Measurements from ENCODE around the gene PTPN9.
A peak's percentile ranks its signal among the peaks of the same experiment; 100 is the strongest.
"Not testable (repeated sequence)": the region's sequence is repeated elsewhere in the genome, so short reads cannot be mapped to it uniquely, and the experiment has no call there.

The PTPN9 gene

DNA sequence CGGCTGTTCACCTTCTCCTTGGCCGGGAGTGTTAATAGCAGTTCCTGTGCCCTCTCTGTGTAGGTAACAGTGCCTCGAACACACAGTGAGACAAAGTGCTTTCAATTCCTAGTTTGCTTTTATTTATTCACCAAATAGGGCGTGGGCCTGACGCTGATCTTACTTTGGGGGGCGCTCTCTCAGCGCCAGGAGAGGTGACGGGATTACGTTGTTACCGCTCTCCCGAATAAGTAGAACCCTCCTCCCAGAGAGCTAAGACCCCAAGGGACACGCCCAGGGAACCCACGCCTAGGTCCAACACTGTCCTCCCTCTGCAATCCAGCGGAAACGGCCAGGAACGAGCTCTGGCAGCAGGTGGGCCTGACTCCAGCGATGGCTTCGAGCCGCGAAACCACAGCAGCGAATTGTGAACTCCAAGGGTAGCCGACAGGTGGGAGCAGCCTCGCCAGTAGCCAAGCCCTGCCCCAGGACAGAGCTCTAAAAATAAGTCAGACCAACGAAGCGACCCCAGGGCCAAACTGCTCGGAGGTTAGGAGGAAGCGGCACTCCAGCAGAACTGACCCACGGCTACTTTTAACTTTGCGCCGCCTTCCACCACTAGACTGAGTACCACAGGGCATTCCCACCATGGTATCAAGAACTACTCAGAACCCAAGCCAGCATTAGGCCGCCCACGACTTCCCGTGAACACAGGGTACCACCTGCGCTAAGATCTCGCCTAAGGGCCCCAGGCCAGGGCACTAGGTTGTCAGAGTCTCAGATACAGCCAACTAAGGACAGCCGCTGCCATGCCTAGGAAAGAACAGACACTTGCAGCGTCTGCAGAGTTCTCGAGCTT lies 126.0 kb downstream of the PTPN9 start:
- peak in 4 of 6 experiments; percentile 28 to 70 (median 52) for DNase-seq

DNA sequence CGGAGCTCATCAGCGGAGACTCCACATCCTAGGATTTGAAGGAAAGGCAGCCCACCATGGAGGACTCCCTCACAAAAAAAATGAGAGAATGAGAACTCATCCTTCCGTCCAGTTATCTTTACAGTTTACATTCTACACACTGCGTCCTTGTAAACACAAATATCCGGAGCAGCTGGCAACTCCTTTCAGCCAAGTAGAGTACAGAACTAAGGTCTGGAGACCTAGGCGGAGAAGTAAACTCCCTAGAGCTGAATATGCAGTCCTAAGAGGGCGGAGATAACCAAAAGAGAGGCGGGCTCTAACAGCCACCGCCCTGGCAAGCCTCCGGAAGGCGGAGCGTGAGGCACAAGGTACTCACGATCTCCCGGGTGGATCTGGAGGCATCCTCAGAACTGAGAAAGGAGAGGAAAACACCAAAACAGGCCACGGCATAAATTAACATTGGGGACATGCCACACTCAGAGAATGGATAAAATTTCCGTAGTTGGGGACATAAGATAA lies 126.7 kb downstream of the PTPN9 start:
- DNase-seq = peak; percentile 65 to 82 (median 71)

DNA sequence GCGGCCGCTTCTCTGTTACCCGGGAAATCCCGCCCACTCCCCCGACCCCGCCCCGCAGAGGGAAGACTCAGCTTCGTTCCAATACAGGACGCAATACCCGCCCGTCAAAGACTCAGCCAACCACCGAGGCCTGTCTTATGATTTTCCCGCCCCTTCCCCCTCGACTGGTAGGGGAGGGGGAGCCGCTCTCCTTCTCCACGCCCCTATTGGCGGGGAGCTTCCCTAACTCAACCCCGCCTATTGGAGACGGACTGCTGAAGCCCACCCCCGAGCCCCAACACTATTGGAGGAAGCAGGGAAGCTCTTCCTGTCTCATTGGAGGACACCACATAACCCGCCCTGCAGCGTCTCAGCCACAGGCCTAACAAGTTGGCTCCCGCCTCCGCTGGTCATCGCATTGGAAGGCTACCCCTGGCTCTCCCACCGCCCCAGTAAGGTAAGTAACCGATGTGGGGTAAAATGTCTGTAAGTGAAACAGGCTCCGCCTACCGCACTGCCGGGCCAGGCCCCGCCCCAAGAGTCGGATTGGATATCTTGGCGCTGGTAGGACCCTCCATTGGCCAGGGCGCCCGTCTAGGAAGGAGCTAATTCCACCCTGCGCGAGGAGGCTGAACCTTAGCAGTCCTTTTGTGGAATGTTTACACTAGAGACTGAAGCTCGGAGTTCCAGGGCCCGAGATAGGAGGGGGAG lies 127.3 kb downstream of the PTPN9 start, which contains the start of gene SIN3A:
SIN3A (minus strand) TSS at position 17 of the 690 bp plus-strand sequence. CDS start 21,315 bp downstream, outside the sequence.
- peak; percentile 99 to 100 (median 99) for DNase-seq

DNA sequence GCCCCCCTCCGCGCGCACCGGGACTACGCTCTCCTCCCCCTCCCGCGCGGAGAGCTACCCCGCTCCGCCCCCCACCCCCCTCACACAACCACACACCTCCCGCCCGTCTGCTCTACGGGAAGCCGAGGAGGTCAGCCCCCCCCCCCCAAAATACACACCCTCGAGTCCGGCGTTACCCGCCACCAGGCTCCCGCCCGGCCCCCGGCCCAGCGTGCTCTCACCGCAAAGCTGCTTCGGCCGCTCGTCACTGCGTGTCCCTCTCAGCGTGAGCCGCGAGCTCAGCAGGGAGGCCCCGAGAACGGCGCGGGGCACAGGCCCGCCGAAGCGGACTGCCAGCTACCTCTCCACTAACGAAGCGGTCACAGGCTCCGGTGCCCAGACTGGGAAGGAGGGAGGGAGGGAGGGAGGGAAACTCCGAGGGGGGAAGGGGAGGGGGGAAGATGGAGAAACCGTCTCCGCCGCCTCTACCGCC lies 127.9 kb downstream of the PTPN9 start:
- DNase-seq = no peak

DNA sequence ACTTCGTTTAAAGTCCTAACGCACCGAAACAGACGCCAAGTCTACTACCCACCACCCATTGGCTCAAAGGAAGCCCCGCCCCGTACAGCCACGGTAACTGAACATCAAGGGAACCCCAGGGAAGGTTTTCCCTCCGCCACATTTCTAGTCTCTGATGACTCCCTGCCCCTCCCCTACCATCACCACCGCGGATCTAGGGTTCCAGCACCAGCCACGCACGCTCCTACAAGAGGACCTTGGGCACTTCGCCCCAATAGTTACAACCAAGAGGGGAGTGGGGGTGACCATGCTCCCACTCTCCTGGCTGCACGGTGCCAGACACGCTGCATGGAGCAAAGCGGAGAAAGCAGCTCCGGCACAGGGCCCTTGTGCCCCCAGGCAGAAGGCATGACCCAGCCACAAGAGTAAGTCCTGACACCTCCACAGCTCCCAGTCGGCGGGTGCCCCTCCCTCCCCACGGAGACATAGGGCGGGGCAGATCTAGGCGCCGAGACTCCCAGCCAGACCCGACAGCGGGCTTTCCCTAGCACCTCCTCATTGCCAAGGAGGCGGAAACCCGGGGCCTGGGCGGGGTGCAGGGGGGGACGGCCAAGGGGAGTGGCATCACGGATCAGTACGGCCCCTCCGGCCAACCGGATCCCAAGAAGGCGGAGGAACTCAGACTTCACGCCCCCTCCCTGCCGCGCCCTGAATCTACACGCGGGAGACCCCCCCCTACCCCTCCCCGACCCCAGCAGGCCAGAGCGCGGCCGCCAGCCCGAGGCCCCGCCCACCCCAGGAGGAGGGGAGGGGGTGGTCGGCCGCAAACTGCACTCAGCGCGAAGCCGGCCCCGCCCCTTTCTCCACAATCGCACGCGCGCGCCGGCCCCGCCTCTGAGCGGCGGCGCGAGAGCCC lies 128.6 kb downstream of the PTPN9 start:
- peak; percentile 95 to 98 (median 96) for DNase-seq

DNA sequence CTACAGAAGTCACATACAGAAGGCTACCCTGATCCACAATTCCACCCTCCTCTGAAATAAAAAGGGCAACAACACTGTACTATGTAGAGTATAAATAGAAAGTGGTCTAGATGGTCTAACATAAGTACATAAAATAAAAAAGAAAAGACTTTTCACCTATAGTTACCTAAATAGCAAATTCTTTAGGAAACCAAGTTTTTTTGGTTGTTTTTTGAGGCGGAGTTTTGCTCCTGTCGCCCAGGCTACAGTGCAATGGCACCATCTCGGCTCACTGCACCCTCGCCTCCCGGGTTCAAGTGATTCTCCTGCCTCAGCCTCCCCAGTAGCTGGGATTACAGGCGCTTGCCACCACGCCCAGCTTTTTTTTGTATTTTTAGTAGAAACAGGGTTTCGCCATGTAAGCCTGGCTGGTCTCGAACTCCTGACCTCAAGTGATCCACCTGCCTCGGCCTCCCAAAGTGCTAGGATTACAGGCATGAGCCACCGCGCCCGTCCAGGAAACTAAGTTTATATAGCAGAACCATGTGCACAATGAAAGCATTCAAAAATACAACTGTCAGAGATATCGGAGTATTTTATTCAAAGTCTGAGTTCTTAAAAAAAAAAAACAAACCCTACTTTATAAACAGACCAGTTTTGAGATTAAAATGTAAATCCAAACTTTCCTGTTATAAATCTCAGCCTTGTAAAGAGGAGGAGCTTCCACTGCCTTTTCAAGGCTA lies 129.4 kb downstream of the PTPN9 start:
- DNase-seq = peak in 2 of 6 experiments; percentile 7 to 35

DNA sequence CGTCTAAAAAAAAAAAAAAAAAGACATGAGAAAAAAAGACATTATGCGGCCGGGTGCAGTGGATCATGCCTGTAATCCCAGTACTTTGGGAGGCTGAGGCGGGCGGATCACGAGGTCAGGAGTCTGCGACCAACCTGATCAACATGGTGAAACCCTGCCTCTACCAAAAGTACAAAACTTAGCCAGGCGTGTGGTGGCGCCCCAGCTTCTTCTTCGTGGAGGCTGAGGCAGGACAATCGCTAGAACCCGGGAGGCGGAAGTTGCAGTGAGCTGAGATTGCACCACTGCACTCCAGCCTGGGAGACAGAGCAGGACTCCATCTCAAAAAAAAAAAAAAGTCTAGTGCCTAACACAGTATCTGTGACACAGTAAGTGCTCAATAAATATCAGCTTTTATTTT lies 130.9 kb downstream of the PTPN9 start:
- not testable (repeated sequence) for DNase-seq

DNA sequence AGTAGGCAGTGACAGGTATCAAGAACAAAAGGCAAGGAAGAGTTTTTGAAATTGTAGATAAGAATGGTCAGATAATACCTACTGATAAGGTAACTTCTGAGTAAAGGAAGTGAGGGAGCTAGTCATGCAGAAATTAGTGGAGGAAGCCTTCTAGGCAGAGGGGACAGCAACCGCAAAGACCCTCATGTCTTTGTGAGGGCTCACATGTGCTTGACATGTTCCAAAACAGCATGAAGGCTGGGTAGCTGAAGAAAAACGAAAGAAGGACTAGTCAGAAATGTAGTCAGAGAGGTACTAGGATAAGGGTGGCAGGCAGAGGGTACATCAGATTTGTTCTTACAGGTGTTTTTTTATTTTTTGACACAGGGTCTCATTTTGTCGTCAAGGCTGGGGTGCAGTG lies 133.0 kb downstream of the PTPN9 start:
- peak in 1 of 6 experiments; percentile 26 for DNase-seq

DNA sequence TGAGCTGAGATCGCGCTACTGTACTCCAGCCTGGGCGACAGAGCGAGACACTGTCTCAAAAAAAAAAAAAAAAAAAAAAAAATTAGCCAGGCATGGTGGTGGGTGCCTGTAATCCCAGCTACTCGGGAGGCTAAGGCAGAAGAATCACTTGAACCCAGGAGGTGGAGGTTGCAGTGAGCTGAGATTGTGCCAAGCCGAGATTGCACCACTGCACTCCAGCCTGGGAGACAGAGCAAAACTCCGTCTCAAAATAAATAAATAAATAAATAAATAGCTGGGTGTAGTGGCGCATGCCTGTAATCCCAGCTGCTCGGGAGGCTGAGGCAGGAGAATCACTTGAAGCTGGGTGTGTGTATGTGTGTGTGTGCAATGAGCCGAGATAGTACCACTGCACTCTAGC lies 133.8 kb downstream of the PTPN9 start:
- not testable (repeated sequence) for DNase-seq

DNA sequence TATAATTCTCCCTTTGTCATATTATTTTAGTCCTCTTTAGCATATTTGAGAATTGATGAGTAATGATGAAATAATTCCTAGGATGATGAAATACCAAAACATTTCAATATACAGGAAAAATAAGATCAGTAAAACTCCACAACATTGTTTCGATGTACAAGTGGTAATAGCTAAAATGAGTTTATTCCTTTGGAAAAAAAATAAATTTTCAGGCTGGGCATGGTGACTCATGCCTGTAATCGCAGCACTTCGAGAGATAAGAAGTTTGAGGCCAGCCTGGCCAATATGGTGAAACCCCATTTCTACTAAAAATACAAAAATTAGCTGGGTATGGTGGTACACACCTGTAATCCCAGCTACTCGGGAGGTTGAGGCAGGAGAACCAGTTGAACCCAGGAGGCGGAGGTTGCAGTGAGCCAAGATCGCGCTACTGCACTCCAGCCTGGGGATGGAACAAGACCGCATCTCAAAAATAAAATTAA lies 135.1 kb downstream of the PTPN9 start:
- not testable (repeated sequence) for DNase-seq

DNA sequence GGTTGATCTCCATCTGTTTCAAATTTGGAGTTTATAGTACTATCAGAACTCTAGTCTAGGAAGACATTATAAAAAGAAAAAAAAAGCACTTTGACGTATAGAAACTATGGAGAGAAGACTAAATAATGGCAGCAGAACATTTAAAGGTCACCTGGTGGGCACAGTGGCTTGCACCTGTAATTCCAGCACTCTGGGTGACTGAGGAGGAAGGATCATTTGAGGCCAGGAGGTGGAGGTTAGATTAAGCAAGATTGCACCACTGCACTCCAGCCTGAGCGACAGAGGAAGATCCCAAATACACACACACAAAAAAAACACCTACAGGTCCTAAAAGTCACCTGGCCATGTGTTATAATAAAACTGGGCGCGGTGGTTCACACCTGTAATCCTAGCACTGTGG lies 141.4 kb downstream of the PTPN9 start:
- DNase-seq = no peak

DNA sequence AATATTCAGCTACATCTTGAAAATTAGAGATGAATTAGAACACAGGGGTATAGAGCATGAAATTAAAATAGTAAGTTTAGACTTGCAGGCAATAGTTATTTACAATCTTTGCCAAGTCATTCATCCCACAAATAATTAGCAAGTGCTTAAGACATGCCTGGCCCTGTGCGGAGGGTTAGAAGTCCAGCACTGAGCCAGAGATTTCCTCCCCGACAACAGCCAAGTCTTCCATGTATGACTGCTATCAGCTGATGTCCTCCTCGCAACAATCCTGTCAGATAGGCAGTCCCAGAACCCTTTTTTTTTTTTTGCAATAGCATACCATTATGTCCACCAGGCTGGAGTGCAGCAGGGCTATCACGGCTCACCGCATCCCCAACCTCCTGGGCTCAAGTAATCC lies 142.2 kb downstream of the PTPN9 start:
- no peak for DNase-seq

DNA sequence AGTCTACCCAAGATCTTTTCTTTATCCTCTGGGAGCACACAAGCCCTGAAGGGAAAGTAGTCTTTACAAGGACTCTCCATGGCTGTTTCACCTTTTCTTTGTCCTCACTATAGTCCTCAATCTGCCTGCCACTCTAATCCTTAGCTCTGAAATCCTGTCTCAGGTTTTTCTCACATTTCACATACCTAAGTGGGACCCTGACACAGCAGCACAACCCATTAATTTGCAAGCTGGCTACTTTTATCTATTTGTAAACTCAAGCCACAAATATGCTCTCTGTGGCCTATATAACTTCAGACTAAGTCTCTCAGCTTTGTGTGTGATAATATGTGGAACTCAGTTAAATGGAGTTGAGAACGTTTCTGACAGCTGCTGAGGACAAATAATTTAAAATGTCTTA lies 147.4 kb downstream of the PTPN9 start:
- DNase-seq = no peak

DNA sequence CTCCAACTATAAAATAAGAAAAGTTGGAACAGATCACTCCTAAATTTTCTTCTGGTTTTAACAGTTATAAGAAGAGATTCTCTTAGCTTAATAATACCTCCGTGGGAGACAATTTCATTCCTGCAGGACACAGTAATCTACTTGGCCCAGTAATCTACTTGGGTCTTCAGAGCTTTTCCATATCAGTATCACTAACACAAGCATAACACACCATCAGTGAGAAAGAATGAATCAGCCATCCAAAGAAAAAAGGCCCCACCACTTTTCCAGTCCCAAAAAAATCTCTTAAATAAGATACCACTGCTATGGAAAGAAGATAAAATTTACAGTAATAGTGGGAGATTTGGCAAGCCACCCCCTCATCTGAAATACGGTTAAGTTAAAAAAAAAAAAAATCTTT lies 147.8 kb downstream of the PTPN9 start:
- no peak for DNase-seq

DNA sequence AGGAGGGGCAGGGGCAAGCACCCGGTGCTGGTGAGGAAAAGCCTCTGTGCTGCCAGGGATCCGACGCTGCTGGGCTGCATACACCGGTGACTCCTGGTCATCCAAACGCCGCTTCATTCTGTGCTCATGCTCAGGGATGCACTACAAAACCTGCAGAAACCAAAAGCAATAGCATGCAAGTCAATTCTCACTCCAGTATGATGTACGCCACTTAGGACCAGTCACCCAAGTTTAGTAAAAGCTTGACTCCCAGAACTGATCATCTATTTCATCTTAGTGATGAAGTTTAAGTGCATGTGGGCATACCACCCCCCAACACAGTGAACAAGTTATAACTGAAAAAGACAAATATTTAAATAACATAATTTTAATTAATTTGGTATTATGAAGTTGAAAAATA lies 148.9 kb downstream of the PTPN9 start:
- no peak for DNase-seq

DNA sequence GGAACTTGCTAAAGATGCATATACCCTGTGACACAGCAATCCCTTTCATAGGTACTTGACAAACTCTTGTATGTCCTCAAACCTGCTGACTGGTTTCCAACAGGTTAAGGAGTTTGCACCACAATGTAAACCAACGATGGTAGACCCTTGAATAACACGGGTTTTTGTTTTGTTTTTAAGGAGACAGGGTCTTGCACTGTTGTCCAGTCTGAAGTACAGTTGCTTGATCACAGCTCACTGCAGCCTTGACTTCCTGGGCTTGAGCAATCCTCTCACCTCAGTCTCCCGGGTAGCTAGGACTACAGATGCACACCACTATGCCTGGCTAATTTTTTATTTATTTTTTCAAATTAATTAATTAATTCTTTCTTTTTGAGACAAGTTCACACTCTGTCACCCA lies 151.0 kb downstream of the PTPN9 start:
- no peak for DNase-seq

DNA sequence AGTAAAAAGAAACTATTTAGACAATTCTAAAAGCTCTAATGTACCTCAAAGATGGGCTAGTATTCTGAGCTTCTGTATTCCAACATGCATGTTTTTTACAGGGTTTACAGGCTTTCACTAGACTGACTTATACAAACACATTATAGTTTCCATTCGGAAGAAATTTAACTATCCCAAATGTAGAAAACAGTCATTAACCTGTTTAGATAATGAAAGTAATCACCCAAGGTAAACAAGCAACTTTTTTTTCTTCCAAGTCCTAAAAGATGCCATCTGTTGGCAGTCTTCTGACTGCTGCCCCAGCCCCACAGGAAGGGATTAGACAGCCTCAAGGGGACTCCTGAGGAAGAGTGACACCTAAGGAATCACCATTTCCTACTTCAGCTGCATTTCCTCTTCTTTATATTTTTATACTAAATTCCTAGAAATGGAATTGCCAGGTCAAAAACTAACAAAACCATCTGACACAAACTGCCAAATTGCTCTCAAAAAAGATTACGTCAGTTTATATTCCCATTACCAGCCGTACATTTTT lies 153.1 kb downstream of the PTPN9 start:
- DNase-seq = no peak

DNA sequence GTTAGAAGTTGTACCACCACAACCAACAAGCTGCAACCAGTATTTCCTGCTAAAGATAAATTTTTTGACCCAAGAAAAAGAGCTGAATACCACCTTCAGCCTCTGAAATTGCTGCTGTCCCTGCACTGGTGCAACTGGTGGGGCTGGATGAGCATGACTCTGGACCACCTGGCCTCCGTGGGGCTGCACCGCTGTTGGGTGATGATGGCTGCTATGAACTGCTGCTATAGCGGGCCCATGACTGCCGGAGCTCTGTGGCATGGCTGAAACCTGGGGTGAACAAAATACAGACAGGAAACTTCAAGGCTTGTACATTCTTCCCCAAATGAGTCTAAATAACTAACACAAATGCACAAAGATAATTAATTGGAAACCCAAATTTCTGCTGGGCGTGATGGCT lies 156.6 kb downstream of the PTPN9 start:
- no peak for DNase-seq

DNA sequence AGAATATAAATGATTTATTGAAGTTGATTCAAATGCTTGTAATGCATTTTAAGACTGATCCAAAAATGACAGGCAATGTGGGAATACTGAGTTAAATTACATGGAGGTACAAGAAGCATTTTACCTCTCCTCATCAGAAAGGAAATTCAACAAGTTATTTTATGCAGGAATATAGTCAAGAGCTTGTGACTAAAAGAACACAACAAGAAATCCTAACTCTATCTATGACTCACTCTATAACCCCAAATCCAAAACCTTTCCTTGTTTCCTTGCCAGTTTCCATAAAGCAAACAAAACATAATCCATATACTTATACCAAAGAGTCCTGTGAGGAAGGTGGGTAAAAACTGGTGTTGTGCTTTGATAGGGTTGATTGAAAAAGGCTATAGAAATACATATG lies 158.4 kb downstream of the PTPN9 start:
- DNase-seq = no peak

DNA sequence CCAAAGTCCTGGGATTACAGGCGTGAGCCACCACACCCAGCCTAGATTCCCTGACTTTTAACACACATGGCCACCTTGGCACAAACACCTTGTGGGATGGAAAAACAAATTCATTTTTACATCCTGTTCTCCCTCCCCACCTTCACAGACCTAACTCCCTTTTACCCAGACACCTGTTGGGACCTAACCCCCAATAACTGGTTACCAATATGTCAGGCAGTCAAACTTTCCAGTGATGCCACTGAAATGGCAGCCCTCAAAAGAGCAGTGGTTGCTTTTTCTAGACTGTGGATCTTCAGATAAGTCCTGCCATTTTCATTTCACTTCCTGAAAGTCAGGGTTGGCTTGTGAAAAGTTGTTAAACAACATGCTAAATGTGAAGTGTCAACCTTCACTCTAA lies 162.5 kb downstream of the PTPN9 start:
- DNase-seq = no peak
